T1000 (cell line): ENCODE measurements around the gene LYRM9.
"Not testable (repeated sequence)": the region's sequence is repeated elsewhere in the genome, so short reads cannot be mapped to it uniquely, and the experiment has no call there.

ENCODE experiments used
- DNase-seq: peaks from one replicate; lab custom pipeline; 2025; ENCODE audit warnings: mixed read lengths; lab: John Stamatoyannopoulos, UW

LYRM9 gene

GRCh38 chr17:27906226-27906580 is 13.0 kb upstream of the LYRM9 start:
- DNase-seq: no peak

- no peak for DNase-seq
Measured at GRCh38 chr17:27905447-27906225, 12.5 kb upstream of the LYRM9 start.

GRCh38 chr17:27904534-27905446 is 11.6 kb upstream of the LYRM9 start:
- DNase-seq: no peak

GRCh38 chr17:27904114-27904513 is 10.9 kb upstream of the LYRM9 start:
- DNase-seq: no peak

- no peak for DNase-seq
Measured at GRCh38 chr17:27899525-27899924, 6.4 kb upstream of the LYRM9 start.

GRCh38 chr17:27898096-27898495 is 4.9 kb upstream of the LYRM9 start:
- no peak for DNase-seq

GRCh38 chr17:27896701-27897100 is 3.5 kb upstream of the LYRM9 start:
- DNase-seq: no peak

- DNase-seq: no peak
Measured at GRCh38 chr17:27895940-27896535, 2.9 kb upstream of the LYRM9 start.

GRCh38 chr17:27895123-27895895 is 2.1 kb upstream of the LYRM9 start:
- DNase-seq: no peak

GRCh38 chr17:27893841-27894503 is 807 bp upstream of the LYRM9 start:
- DNase-seq: no peak

GRCh38 chr17:27892542-27892865 is 661 bp downstream of the LYRM9 start:
- DNase-seq: no peak

GRCh38 chr17:27891841-27892240 is 1.3 kb downstream of the LYRM9 start:
- DNase-seq: no peak

GRCh38 chr17:27889711-27890251 is 3.4 kb downstream of the LYRM9 start:
- DNase-seq: no peak

GRCh38 chr17:27888945-27889344 is 4.2 kb downstream of the LYRM9 start:
- DNase-seq: no peak

- DNase-seq: no peak
Measured at GRCh38 chr17:27888067-27888466, 5.1 kb downstream of the LYRM9 start.

- DNase-seq: not testable (repeated sequence)
Measured at GRCh38 chr17:27886348-27886906, 6.7 kb downstream of the LYRM9 start.

- no peak for DNase-seq
Measured at GRCh38 chr17:27882162-27882840, 10.9 kb downstream of the LYRM9 start.

- DNase-seq: peak; percentile 13
Measured at GRCh38 chr17:27879987-27880608, 13.1 kb downstream of the LYRM9 start.

- DNase-seq: no peak
Measured at GRCh38 chr17:27878776-27879562, 14.2 kb downstream of the LYRM9 start.
